NCI-H2081 treated with DMSO at 0.1 percent for 48 hours (cell line): Measurements from ENCODE around the gene BCL11B.

Source experiments
- DNase-seq: peaks from one replicate; lab custom pipeline; 2025; lab: John Stamatoyannopoulos, UW

BCL11B gene

DNA sequence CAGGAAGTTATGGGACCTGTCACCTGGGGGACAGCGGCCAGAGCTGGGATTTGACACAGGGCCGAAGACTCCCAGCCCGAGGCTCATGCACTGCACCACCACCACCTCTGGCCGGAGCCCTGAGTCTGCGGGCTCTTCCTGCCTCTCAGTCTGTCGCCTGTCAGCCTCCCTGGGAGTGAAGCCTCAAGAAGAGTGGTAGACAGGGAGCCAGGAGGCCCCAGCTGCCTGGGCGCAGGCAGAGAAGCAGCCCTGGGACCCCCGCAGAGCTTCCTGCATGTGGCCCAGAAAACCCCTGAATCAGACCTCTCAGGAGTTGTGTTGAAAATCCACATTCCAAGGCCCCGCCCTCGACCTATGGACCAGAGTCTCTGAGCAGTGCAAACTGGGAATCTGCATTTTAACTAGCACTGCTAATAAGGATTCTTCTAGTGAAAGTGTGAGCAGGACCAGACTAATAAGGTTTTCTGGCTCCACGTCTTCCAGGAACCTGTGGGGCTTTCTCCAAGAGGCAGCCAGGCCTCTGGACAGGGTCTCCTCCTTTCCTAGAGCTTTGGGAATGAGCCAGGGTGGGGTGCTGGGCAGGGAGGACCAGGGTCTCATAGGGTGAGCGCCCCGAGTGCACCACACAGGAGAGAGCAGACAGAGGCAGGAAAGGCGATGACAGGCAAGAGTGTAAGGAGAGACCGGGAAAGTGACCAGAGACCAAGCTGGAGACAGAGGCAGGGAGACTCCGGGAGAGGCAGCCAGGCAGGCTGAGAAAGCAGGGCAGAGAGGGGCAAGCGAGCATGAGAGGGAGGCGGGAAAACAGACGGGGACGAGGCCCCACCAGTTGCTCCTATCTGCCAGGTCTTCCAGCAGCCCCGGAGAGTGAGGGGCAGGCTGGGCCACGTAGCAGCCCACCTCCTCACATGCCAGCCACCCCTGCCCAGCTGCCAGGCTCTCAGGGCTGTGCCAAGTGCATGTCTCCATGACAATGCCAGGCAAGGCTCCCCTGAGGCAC, 112.4 kb downstream of the BCL11B start:
- DNase-seq, result no peak

DNA sequence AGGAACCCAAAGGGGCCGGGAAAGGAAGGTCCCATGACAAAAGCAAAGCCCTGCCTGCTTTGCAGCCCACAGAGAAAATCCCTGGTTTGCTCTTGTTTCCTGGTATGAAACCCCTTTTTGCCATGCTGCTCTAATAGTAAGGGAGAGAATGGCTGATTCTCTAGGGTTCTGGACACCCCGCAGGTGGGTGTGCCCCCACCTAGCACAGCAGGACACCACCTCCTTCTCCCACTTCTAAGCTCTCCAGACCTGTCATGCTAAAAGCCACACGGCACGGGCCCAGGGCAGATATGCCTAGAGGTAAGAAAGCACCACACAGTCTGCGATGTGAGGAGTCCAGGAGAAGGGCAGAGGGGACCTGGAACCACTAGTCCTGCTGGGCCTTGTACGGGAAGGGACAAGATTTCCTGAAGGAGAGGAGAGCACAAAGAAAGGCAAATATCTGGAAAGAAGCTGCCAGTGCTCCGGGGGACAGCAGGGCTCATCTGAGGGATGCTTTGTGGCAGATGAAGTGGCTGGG, 113.3 kb downstream of the BCL11B start:
- no peak for DNase-seq

DNA sequence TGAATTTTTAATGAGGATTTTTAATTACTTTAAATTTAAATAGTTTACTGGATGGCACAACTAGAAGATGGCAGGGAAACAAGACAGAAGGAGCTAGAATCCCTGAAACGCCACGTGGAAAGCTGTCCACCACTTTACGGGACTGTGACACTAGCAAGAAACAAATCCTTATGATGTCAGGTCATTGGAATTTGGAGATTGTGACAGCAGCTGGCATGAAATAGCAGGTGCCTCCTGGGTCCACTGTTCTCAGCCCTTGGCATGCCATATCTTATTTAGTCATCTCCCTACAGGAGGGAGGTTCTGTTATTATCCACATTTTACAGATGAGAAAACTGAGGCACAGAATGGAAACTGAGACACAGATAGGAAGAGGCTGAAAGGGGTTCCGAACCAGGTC, 113.8 kb downstream of the BCL11B start:
- no peak for DNase-seq

DNA sequence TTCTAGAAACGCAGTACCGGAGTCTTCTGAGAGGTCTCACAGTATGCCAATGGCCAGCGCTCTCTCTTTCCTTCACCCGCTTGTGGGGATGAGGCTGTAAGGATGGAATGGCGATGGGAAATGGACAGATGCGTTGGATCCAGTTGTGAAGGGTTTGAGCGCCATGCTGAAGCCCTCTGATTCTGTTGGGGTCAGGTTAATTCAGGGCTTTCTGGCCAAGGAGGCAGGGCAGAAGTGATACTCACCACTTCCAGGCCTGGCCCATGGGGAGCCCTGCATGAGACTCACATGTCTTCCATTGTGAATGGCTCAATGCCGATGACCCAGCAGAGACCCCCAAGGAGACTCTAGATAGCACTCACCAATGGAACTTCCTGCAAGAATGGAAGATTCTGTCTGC, 114.3 kb downstream of the BCL11B start:
- no peak for DNase-seq

DNA sequence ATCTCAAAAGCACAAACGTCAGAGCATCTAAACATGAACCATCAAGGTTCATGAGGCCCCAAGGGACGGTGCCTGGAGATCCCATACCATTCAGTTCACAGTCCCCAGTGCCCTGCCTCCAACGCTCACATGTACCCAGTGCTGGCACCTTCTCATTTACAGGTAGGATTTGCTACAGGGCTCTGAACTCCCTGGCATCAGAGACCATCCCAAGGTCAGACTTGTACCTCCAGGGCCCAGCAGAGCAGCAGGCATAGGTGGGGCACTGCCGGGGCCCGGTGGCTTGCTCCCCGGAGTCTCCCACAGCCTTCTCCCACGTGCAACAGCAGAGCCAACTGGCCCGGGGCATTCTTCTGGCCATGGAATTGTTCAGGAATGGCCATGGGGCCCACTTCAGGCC, 114.8 kb downstream of the BCL11B start:
- DNase-seq, result no peak

DNA sequence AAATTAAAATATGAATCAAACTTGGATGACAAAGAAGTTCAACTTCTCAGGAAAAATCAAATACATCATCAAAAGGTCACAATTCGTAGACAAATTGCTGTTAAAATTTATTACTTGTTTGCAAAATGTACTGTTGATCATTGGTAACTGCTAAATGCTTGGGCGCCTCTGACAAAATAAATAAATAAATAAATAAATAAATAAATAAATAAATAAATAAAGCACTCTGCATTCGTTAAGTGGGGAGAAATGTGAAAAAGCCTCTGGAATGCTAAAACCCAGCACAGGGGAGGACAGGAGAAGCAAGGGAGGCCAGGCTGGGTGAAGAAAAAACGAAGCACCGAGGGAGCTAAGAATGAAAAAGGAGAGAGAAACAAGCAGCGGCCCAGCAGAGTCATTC, 115.2 kb downstream of the BCL11B start:
- DNase-seq, result no peak

DNA sequence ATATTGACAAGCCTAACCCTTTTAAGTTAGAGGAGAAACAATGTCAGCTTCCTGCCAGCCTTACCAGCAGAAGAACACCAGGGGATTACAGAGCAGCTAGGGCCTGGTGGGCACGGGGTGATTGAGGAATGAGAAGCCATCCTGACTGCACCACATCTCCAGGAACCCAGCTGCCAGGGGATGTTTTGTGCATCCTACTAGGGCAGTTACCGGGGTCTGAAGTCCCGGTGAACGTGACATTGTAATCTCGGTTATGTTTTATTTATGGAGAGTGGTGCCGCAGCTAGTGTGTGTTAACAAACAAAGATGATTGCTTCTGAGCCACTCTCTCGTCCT, 115.9 kb downstream of the BCL11B start:
- DNase-seq, result no peak

DNA sequence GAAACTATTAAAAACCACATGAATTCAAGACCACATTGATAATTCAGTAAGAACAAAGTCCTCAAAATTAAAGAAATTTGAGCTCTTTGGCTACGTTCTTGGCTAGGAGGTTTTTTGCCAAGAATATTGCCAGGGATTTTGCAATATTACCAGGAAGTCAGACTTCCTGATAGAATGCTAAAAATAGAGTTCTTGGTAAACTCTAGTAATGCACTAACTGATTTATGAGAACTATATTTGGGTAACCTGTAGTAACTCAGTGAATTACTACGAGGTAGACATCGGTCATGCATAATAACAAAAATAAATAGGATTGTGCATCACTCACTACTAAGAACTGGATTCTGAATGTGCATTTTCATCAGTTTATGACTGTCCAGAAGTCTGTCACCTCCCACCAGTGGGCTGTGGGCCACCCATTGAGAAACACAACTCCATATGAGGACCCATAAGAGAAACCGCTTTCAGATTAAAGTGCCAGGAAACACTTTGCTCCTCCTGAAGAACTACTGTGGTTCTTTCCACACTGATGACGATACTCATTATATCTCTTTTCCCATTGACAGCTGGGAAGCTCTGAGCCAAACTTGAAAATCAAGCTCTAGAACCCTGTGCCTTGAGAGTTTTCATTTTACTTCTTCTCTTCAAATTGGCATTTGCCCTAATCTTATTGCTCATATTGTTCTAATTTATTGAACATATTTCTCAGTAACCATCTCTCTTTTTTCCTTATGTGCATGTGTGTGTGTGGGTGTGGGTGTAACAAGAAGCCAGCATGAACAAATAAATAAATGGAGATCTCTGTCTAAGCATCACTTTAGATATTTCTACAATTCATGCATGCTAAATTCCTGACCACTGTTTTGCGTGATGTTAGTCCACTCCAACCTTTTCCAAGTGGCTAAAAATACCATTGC, 116.6 kb downstream of the BCL11B start:
- no peak for DNase-seq

DNA sequence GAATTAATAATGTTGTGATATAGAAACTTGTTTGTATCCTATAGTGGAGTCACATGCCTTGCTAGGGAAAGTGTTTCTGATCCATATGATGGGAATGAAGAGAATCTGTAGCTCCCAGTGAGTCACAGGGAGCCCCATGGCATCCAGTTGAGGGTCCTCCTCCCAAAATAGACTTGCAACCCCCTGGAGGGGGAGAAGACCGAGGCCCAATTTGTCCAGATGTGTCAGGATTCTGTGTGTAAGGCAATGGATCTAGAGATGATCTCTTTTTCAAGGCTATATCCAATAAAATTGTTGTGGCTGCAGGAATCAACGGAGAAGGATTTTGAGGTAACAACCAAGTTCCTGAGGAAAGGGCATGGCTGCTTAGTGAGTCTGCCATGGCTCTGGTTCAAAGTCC, 121.8 kb downstream of the BCL11B start:
- DNase-seq, result no peak

DNA sequence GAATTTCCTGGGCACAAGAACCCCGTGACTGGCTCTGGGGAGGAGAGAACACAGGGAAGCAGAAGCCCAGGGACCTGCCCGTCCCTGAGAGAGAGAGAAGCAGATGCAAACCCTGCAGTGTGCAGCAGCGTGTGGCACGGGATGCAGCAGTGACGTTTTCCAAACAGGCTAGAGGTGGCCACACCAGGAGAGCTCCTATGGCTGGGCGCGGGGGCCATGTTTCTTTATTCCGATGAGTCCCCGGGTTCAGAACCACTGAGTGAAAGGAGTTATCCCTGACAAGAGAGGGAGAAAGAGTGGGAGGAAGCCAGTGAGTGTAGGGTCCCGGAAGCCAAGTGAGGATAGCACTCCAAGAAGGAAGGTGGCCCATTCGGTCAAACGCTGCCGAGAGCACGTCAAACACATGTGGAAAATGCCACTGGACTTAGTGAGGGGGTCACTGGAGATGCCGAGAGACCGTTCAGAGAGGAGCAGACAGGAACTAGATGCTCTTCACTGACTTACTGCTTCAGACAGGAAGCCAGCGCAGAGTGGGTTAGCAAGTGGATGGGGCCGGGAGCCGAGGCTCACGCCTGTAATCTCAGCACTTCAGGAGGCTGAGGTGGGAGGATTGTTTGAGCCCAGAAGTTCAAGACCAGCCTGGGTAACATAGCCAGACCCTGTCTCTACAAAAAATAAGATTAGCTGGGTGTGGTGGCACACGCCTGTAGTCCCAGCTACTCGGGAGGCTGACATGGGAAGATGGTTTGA, 123.0 kb downstream of the BCL11B start:
- no peak for DNase-seq

DNA sequence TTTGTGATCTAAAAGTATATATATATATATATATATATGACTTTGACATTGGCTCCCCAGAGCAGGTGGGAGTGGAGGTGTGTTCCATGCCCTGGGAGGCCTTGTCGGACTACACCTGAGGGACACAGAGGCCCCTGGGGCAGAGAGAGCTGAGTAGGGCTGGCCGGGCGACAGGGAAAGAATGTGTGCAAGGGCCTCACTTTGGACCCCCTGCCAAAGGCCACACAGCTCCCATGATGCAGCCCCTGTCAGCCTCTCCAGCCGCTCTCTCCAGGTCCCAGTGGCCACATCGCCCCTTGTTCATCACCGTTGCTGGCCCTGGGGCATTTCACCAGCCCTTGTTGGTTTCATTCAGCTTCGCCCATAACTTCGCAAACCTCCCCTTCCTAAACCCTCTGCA, 123.9 kb downstream of the BCL11B start:
- no peak for DNase-seq

DNA sequence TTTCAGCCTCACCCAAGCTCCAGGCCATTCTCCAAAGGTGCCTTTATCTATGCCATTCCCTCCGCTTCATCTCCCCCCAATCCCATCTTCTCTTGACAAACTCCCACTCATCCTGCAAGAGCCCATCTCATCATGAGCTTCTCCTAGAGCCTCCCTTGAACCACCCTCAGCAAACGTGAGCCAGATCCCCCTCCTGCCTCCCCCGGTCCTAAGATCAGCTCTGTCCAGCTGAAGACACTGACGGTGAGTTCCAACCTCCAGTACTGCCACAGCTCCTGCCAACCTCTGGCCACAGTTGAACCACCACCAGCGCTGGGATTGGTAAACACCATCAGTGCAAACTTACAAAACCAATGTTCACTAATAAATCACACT, 124.6 kb downstream of the BCL11B start:
- DNase-seq, result no peak

DNA sequence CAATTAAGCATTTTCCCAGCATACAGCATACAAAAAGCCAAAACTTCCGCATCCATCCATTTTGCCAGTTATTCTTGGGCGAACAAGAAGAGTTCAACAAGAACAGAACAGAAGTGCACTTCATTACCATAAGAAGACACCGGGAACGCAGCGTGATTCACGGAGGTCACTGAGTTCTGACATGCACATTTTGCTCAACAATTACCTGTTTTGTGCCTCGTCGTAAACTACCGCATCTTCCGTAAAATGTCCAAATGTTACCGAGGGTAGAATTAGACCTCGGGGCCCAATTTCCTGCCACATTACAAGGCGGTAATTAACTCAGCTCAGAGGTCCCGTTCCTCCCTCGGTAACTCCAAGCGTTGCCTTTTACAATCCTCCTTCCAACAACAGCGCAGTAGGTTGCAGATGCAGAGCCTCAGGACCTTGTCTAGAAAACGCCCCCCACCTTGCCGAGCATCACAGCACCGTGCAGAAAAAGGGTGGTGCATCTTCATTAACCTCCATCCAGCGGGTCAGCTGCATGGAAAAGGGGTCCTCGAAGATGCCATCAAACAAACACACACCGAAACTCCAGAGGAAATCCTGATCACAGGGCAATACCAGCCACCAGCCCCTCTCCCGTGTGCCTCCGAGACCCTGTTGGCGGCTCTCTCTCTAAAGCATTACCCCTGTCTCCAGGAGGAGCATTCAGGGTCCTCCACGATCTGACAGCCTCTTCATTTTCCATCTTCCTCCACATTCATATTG, 125.2 kb downstream of the BCL11B start:
- DNase-seq, result no peak

DNA sequence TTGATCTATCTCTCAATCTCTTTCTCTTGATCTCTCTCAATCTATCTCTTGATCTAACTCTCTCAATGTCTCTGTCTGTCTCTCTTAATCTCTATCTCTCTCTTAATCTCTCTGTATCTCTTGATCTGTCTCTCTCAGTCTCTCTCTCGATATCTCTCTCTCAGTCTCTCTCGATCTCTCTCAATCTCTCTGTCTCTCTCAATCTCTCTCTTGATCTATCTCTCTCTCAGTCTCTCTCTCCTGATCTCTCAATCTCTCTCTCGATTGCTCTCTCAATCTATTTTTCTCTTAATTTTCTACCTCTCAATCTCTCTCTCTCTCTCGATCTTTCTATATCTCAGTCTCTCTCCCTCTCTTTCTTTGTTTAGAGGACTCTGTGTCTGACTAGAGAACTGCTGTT, 126.7 kb downstream of the BCL11B start:
- no peak for DNase-seq

DNA sequence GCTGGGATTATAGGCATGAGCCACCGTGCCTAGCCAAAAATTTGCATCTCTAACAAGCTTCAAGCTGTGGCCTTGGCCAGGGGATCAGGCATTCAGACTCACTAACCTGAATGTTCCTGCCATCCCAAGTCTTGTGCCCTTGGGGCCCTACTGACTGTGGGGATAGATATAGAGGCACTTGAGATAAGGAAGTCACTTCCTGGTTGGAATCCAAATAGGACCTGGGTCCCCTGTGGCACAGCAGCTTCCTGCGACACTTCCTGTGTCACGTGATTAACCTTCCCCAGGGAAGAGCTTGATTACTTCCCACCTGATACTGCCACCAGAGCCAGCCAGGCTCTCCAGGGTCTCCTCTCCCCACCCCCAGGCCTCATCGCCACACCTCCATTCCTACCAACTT, 128.2 kb downstream of the BCL11B start:
- no peak for DNase-seq

DNA sequence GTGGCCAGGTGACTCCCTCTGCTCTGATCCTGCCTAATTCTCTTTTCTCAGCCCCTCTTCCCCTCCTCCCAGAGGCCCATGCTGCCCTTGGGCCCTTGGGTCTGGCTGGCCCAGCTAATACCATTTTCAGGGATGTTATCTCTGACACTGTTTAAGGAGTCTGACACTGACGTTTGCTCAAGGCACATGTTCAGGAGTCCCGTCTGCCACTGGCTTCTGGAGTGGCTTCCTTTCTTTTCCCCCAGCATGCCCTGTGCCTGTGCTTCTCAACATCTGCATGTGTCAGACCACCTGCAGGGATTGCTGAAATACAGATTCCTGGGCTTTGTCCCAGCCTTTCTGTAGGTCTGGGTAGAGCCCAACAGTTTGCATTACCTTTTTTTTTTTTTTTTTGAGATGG, 128.9 kb downstream of the BCL11B start:
- no peak for DNase-seq

DNA sequence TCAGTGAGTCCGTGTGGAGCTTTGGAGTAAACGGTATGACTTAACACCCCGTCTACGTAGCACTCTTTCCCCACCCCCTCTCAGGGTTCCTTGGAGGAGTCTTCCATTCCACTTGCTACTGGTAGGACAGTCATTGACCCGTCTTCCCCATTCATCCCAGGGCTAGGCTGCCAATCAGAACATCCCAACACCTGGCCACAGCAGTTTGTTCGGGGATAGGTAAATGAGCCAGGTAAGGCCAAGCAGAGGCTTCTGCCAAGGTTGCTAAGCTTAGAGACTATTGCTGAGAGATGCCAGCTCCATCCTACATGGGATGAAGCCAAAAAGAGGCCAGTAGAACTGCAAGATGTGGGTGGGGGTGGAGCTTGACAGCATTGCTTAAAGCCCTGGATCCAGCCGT, 130.8 kb downstream of the BCL11B start:
- no peak for DNase-seq

DNA sequence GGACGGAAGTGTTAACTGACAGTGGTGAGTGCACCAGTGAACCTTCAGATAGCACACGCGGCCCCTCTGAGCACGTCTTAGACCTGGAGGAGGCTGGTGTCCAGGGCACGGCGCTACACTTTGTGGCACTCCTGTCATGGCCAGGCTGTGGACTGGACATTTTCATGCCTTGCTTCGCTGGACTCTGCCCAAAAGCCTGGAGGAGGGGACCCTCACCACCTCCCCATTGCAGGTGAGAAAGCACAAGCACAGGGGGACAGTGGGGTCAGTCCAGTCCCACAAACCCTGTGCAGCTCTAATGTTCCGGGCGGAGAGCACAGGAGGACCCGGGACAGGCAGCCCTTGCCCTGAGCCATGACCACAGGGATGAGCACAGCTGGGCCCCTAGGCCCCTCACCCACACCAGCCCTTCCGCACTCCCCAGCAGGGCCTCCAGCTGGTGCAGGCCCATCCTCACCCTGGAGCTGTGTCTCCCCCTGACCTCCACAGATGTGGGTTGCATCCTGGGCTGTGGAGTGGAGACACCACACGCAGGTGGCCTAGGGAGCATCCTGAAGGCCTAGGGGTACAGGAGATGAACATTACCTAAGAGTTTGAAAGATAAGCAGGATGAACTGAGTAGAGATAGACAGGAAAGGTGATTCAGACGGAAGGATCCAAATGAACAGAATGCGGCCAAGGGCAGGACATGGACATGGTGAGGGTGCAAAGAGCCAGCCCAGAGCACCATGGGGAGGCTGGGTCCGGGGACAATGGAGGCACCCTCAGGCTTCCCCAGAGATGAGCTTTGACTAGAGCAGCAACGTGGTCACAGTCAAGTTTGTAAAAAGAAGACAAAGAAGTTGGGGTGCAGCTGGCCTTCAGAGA, 132.8 kb downstream of the BCL11B start:
- no peak for DNase-seq

DNA sequence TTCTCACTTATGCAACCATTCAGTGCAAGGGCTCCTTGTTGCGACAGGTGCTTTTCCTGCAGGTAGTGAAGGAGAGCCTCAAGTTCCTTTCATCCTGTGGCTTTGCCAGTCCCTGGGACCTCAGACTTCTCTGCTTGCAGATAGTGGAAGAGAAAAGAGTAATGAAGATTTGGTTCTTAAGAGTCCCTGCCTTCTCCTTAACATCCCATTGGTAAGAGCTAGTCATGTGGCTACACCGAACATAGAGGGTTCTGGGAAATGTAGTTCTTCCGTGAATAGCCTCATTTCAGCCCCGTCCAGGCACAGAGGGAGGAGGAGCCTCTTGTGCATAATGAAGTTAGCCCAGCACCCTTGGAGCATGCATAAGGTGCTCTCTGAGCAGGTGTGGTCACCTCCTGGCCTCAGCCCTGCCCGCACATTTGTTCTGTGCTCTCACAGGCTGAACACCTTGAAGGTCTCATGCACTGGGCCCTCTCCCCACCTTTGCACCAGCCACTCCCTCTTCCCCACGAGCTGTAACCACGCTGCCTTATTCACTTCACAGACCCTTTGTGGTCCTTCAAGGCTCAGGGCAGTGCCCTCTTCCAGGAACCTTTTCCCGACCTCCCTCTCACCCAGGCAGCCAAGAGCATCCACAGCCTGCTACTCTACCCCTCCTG, 134.0 kb downstream of the BCL11B start:
- DNase-seq, result no peak
